Measurements from ENCODE around the gene RIMS3.

RIMS3 gene

GRCh38 chr1:40692429-40692895 is 27.0 kb upstream of the RIMS3 start:
- Histone ChIP-seq H2BK120ac (ENCODE audit: low read depth, low read length) (no peak overlapping the region), H3K18ac (ENCODE audit: low read length) (peak overlapping the region; percentile 95), H3K9me3 (replicated peaks in 1 of 2; ENCODE audit: control insufficient read depth in 2 of 2, insufficient read depth in 1 of 2, low read depth in 1 of 2, low read length in 2 of 2) (no peaks in the 10 kb centered on the region), H3K14ac (ENCODE audit: low read length) (no peak overlapping the region), H3K79me1 (ENCODE audit: low read depth, low read length) (no peaks in the 10 kb centered on the region), H2BK15ac (ENCODE audit: low read length) (no peak overlapping the region), H3K27ac (replicated peaks; ENCODE audit: low read length) (peak overlapping the region; percentile 72), H4K8ac (ENCODE audit: low read depth, low read length) (no peak overlapping the region), H3K23ac (ENCODE audit: low read depth, low read length, poor library complexity) (peak overlapping the region; percentile 70), H3K4me1 (ENCODE audit: control insufficient read depth in 2 of 2, insufficient read depth in 1 of 2, low read depth in 1 of 2, low read length in 2 of 2) (peaks cover 0 to 8% of the 10 kb centered on the region in 2 donors), H3K4ac (ENCODE audit: low read length) (peak overlapping the region; percentile 8), H2AK5ac (ENCODE audit: low read depth, low read length) (peak overlapping the region; percentile 53), H3K4me2 (ENCODE audit: insufficient read depth, low read length, poor library complexity, severe bottlenecking) (peak overlapping the region; percentile 72), H2AFZ (ENCODE audit: low read length) (peak overlapping the region; percentile 97), H3K9ac (ENCODE audit: low read depth, low read length, poor library complexity) (peak overlapping the region; percentile 87), H3K27me3 (ENCODE audit: control insufficient read depth in 3 of 3, insufficient read depth in 3 of 3, low read depth in 1 of 3, low read length in 3 of 3) (no peaks in the 10 kb centered on the region), H4K91ac (ENCODE audit: low read depth, low read length, poor library complexity) (no peak overlapping the region), H2BK12ac (ENCODE audit: low read length) (no peak overlapping the region), H3K36me3 (replicated peaks in 1 of 2; ENCODE audit: control insufficient read depth in 2 of 2, insufficient read depth in 2 of 2, low read length in 2 of 2) (peaks cover 2 to 21% of the 10 kb centered on the region in 2 donors), H3K4me3 (ENCODE audit: low read length in 2 of 2) (peak overlapping the region; percentile 77 to 84), H2BK5ac (ENCODE audit: low read length) (peak overlapping the region; percentile 98)
- no CpG with 5 or more reads among the region's 9 CpGs for WGBS, 2 donors (ENCODE audit: extremely low coverage in 2 of 2, insufficient read length in 2 of 2, insufficient replicate concordance in 1 of 2)
- DNase-seq (ENCODE audit: low spot score): no peak

GRCh38 chr1:40691538-40692428 is 26.3 kb upstream of the RIMS3 start, which contains the start of gene NFYC:
TSS of gene NFYC (plus strand) at chr1:40691704. CDS start at chr1:40738844, 47,140 bp downstream.
- H2AFZ ChIP-seq (ENCODE audit: low read length): peak within 1 kb of the TSS; percentile 97
- peak within 1 kb of the TSS; percentile 99 for H4K91ac ChIP-seq (ENCODE audit: low read depth, low read length, poor library complexity)
- peak; percentile 99 for DNase-seq (ENCODE audit: low spot score)

DNA sequence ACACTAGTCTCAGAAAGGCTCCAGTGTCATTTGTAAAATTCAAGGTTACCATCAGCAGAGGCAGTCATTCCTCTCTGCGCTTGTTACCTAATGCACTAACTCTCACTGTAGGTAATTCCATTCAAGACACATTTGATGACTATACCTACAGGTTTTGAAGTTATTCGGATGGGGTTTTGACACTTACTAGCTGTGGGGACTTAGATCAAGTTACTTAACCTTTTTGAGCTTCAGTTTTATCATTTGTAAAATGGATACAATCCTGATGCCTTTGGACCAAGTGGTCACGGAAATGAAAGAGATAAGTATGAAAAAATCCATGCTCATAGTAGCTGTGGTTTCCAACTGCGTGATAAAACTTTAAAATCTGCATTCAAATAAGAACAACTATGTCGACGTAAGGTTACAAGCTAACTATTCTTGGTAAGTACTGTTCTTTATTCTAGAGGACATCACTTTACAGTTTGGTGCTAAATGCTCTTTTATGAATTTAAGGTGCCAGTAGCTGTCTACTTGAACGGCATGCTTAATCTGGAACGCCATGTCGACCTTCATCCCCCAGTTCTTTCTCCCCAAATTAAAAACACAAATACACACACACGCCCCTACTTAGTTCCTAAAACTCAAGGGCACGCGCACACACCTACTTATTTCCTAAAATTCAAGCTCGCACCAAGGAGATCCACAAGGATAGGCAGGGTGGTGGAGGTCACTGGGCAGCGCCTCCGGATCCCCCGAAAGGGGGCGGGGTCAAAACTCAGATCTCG is 25.5 kb upstream of the RIMS3 start:
- H2AFZ ChIP-seq (ENCODE audit: low read length): peak overlapping the region; percentile 97
- peak overlapping the region; percentile 99 for H3K23ac ChIP-seq (ENCODE audit: low read depth, low read length, poor library complexity)
- H2BK120ac ChIP-seq (ENCODE audit: low read depth, low read length): no peak overlapping the region
- peak overlapping the region; percentile 38 for H3K4me2 ChIP-seq (ENCODE audit: insufficient read depth, low read length, poor library complexity, severe bottlenecking)
- no peak overlapping the region for H3K18ac ChIP-seq (ENCODE audit: low read length)
- H3K4me3 ChIP-seq (ENCODE audit: low read length in 2 of 2): peak overlapping the region; percentile 84 to 88
- no peaks in the 10 kb centered on the region for H3K9me3 ChIP-seq (replicated peaks in 1 of 2; ENCODE audit: control insufficient read depth in 2 of 2, insufficient read depth in 1 of 2, low read depth in 1 of 2, low read length in 2 of 2)
- H3K4me1 ChIP-seq (ENCODE audit: control insufficient read depth in 2 of 2, insufficient read depth in 1 of 2, low read depth in 1 of 2, low read length in 2 of 2): peaks cover 0 to 6% of the 10 kb centered on the region in 2 donors
- H4K91ac ChIP-seq (ENCODE audit: low read depth, low read length, poor library complexity): no peak overlapping the region
- H4K8ac ChIP-seq (ENCODE audit: low read depth, low read length): no peak overlapping the region
- no peak overlapping the region for H2BK15ac ChIP-seq (ENCODE audit: low read length)
- no peaks in the 10 kb centered on the region for H3K27me3 ChIP-seq (ENCODE audit: control insufficient read depth in 3 of 3, insufficient read depth in 3 of 3, low read depth in 1 of 3, low read length in 3 of 3)
- no peak overlapping the region for H3K27ac ChIP-seq (replicated peaks; ENCODE audit: low read length)
- H2BK5ac ChIP-seq (ENCODE audit: low read length): no peak overlapping the region
- no peak overlapping the region for H2BK12ac ChIP-seq (ENCODE audit: low read length)
- no peak overlapping the region for H3K9ac ChIP-seq (ENCODE audit: low read depth, low read length, poor library complexity)
- no peak overlapping the region for H2AK5ac ChIP-seq (ENCODE audit: low read depth, low read length)
- H3K14ac ChIP-seq (ENCODE audit: low read length): no peak overlapping the region
- H3K79me1 ChIP-seq (ENCODE audit: low read depth, low read length): no peaks in the 10 kb centered on the region
- H3K36me3 ChIP-seq (replicated peaks in 1 of 2; ENCODE audit: control insufficient read depth in 2 of 2, insufficient read depth in 2 of 2, low read length in 2 of 2): peaks cover 5 to 28% of the 10 kb centered on the region in 2 donors
- no peak overlapping the region for H3K4ac ChIP-seq (ENCODE audit: low read length)
- no peak for DNase-seq (ENCODE audit: low spot score)
- 100% methylated on average over 1 of the region's 18 CpGs; no CpG with 5 or more reads in 1 of the 2 donors for WGBS, 2 donors (ENCODE audit: extremely low coverage in 2 of 2, insufficient read length in 2 of 2, insufficient replicate concordance in 1 of 2)

More at GRCh38 chr1:40691538-40692428, 26.3 kb upstream of the RIMS3 start, which contains the start of gene NFYC:
- Histone ChIP-seq H4K8ac (ENCODE audit: low read depth, low read length) (peak within 1 kb of the TSS; percentile 43), H2BK15ac (ENCODE audit: low read length) (no peak within 1 kb of the TSS), H3K79me1 (ENCODE audit: low read depth, low read length) (no peaks in the 10 kb centered on the region), H3K9me3 (replicated peaks in 1 of 2; ENCODE audit: control insufficient read depth in 2 of 2, insufficient read depth in 1 of 2, low read depth in 1 of 2, low read length in 2 of 2) (no peaks in the 10 kb centered on the region), H3K23ac (ENCODE audit: low read depth, low read length, poor library complexity) (peak within 1 kb of the TSS; percentile 99), H3K27ac (replicated peaks; ENCODE audit: low read length) (peak within 1 kb of the TSS; percentile 99), H2BK5ac (ENCODE audit: low read length) (peak within 1 kb of the TSS; percentile 98), H2AK5ac (ENCODE audit: low read depth, low read length) (peak within 1 kb of the TSS; percentile 97), H3K36me3 (replicated peaks in 1 of 2; ENCODE audit: control insufficient read depth in 2 of 2, insufficient read depth in 2 of 2, low read length in 2 of 2) (peaks cover 2 to 25% of the 10 kb centered on the region in 2 donors), H3K9ac (ENCODE audit: low read depth, low read length, poor library complexity) (peak within 1 kb of the TSS; percentile 100), H3K4me1 (ENCODE audit: control insufficient read depth in 2 of 2, insufficient read depth in 1 of 2, low read depth in 1 of 2, low read length in 2 of 2) (peaks cover 0 to 8% of the 10 kb centered on the region in 2 donors), H3K18ac (ENCODE audit: low read length) (peak within 1 kb of the TSS; percentile 100), H3K4me3 (ENCODE audit: low read length in 2 of 2) (peak within 1 kb of the TSS; percentile 84 to 88), H2BK120ac (ENCODE audit: low read depth, low read length) (peak within 1 kb of the TSS; percentile 89), H3K27me3 (ENCODE audit: control insufficient read depth in 3 of 3, insufficient read depth in 3 of 3, low read depth in 1 of 3, low read length in 3 of 3) (no peaks in the 10 kb centered on the region), H2BK12ac (ENCODE audit: low read length) (no peak within 1 kb of the TSS), H3K14ac (ENCODE audit: low read length) (peak within 1 kb of the TSS; percentile 98), H3K4me2 (ENCODE audit: insufficient read depth, low read length, poor library complexity, severe bottlenecking) (peak within 1 kb of the TSS; percentile 72), H3K4ac (ENCODE audit: low read length) (peak within 1 kb of the TSS; percentile 96)
- no CpG with 5 or more reads among the region's 84 CpGs for WGBS, 2 donors (ENCODE audit: extremely low coverage in 2 of 2, insufficient read length in 2 of 2, insufficient replicate concordance in 1 of 2)

Data from neuronal stem cell (in vitro differentiated cells).